ENCODE measurements around the gene GFRA1.

Gene GFRA1

GRCh38 chr10:116164291-116164690 is 108.7 kb downstream of the GFRA1 start:
- peak in 9 of 51 donors; percentile 4 to 43 (median 18) for DNase-seq

- DNase-seq = peak in 3 of 51 donors; percentile 5 to 22 (median 6)
These were observed 109.5 kb downstream of the GFRA1 start for GRCh38 chr10:116163333-116164131.

- no peak for DNase-seq
These were observed 110.2 kb downstream of the GFRA1 start for GRCh38 chr10:116162851-116163250.

GRCh38 chr10:116160271-116160670 is 112.7 kb downstream of the GFRA1 start:
- DNase-seq = no peak

- DNase-seq = no peak
These were observed 113.8 kb downstream of the GFRA1 start for GRCh38 chr10:116159197-116159596.

GRCh38 chr10:116158036-116158435 is 115.0 kb downstream of the GFRA1 start:
- no peak for DNase-seq

GRCh38 chr10:116157485-116157884 is 115.5 kb downstream of the GFRA1 start:
- no peak for DNase-seq

GRCh38 chr10:116156819-116157218 is 116.2 kb downstream of the GFRA1 start:
- no peak for DNase-seq

GRCh38 chr10:116155191-116155590 is 117.8 kb downstream of the GFRA1 start:
- DNase-seq = no peak

- DNase-seq = no peak
These were observed 118.4 kb downstream of the GFRA1 start for GRCh38 chr10:116154651-116155050.

- DNase-seq = no peak
These were observed 121.9 kb downstream of the GFRA1 start for GRCh38 chr10:116151076-116151475.

GRCh38 chr10:116150606-116151005 is 122.4 kb downstream of the GFRA1 start:
- DNase-seq = no peak

- no peak for DNase-seq
These were observed 125.7 kb downstream of the GFRA1 start for GRCh38 chr10:116147147-116147905.

- DNase-seq = no peak
These were observed 126.5 kb downstream of the GFRA1 start for GRCh38 chr10:116146372-116147140.

GRCh38 chr10:116143673-116144222 is 129.3 kb downstream of the GFRA1 start:
- no peak for DNase-seq

- no peak for DNase-seq
These were observed 131.2 kb downstream of the GFRA1 start for GRCh38 chr10:116141855-116142254.

GRCh38 chr10:116141246-116141645 is 131.8 kb downstream of the GFRA1 start:
- no peak for DNase-seq

GRCh38 chr10:116139886-116140285 is 133.1 kb downstream of the GFRA1 start:
- no peak for DNase-seq

GRCh38 chr10:116138897-116139296 is 134.1 kb downstream of the GFRA1 start:
- no peak for DNase-seq

GRCh38 chr10:116136261-116136660 is 136.7 kb downstream of the GFRA1 start:
- no peak for DNase-seq

- DNase-seq = no peak
These were observed 138.7 kb downstream of the GFRA1 start for GRCh38 chr10:116134322-116134721.

GRCh38 chr10:116133634-116134033 is 139.4 kb downstream of the GFRA1 start:
- DNase-seq = no peak

All from hypothalamus (tissue), 51 donors.